ENCODE measurements around the gene CYYR1. TPM values are rescaled to one million over a fixed set of nuclear protein-coding genes. Genes with fewer than 3 reads are reported as not detected.

Gene CYYR1
- total RNA-seq, 5 donors from 2014 or later (not counting 1 experiment from before 2014, with no cell fraction given), result 0.09 to 0.29 (median 0.26) TPM; not detected in 2

GRCh38 chr21:26595971-26596370, 22.9 kb upstream of the CYYR1 start:
- Histone ChIP-seq H3K4me3 (ENCODE audit: control insufficient read depth in 1 of 2, extremely low read depth in 1 of 2, low read length in 1 of 2) (no peak overlapping the region), H3K27me3 (replicated peaks in 1 of 2; ENCODE audit: control insufficient read depth in 2 of 2, extremely low read depth in 1 of 2, insufficient read depth in 2 of 2, low read length in 1 of 2) (no peaks in the 10 kb centered on the region), H3K36me3 (ENCODE audit: control insufficient read depth in 2 of 2, extremely low read depth in 1 of 2, insufficient read depth in 1 of 2, low read length in 1 of 2) (no peaks in the 10 kb centered on the region), H3K9me3 (no peaks in the 10 kb centered on the region), H3K4me1 (ENCODE audit: control insufficient read depth in 1 of 2, extremely low read depth in 1 of 2, insufficient read depth in 2 of 2, low read length in 2 of 2) (no peaks in the 10 kb centered on the region), H3K27ac (ENCODE audit: low read length) (no peak overlapping the region)
- ATAC-seq (replicated peaks in 1 of 4) (no peak), DNase-seq (no peak)
- 80% methylated on average over 2 of the region's 7 CpGs for WGBS (ENCODE audit: insufficient coverage)
- no peak overlapping the region for H3K4me3 Mint-ChIP-seq
- no peak overlapping the region for H3K27ac Mint-ChIP-seq
- no peaks in the 10 kb centered on the region for H3K4me1 Mint-ChIP-seq
- ChIA-PET CTCF (no interaction called here), POLR2A (no interaction called here)
- H3K27me3 Mint-ChIP-seq, result no peaks in the 10 kb centered on the region
- no peaks in the 10 kb centered on the region for H3K36me3 Mint-ChIP-seq
- peaks cover 0 to 4% (median 0%) of the 10 kb centered on the region in 3 donors for H3K9me3 Mint-ChIP-seq

- H3K9me3 ChIP-seq, result no peaks in the 10 kb centered on the region
- H3K4me1 ChIP-seq (ENCODE audit: control insufficient read depth in 1 of 2, extremely low read depth in 1 of 2, insufficient read depth in 2 of 2, low read length in 2 of 2), result no peaks in the 10 kb centered on the region
- no peak overlapping the region for H3K27ac ChIP-seq (ENCODE audit: low read length)
- H3K27me3 Mint-ChIP-seq, result no peaks in the 10 kb centered on the region
- H3K27ac Mint-ChIP-seq, result no peak overlapping the region
- POLR2A ChIA-PET, result no interaction called here
- H3K4me3 ChIP-seq (ENCODE audit: control insufficient read depth in 1 of 2, extremely low read depth in 1 of 2, low read length in 1 of 2), result no peak overlapping the region
- no peaks in the 10 kb centered on the region for H3K36me3 ChIP-seq (ENCODE audit: control insufficient read depth in 2 of 2, extremely low read depth in 1 of 2, insufficient read depth in 1 of 2, low read length in 1 of 2)
- no peaks in the 10 kb centered on the region for H3K36me3 Mint-ChIP-seq
- DNase-seq (no peak), ATAC-seq (replicated peaks in 1 of 4) (no peak)
- no peaks in the 10 kb centered on the region for H3K4me1 Mint-ChIP-seq
- no peak overlapping the region for H3K4me3 Mint-ChIP-seq
- no peaks in the 10 kb centered on the region for H3K27me3 ChIP-seq (replicated peaks in 1 of 2; ENCODE audit: control insufficient read depth in 2 of 2, extremely low read depth in 1 of 2, insufficient read depth in 2 of 2, low read length in 1 of 2)
- WGBS (ENCODE audit: insufficient coverage), result no CpG with 5 or more reads among the region's 1 CpG
- CTCF ChIA-PET, result no interaction called here
- H3K9me3 Mint-ChIP-seq, result peaks cover 0 to 4% (median 0%) of the 10 kb centered on the region in 3 donors
Observed at GRCh38 chr21:26593800-26594199, 20.7 kb upstream of the CYYR1 start.

GRCh38 chr21:26591543-26591942, 18.5 kb upstream of the CYYR1 start:
- Histone ChIP-seq H3K27me3 (replicated peaks in 1 of 2; ENCODE audit: control insufficient read depth in 2 of 2, extremely low read depth in 1 of 2, insufficient read depth in 2 of 2, low read length in 1 of 2) (no peaks in the 10 kb centered on the region), H3K9me3 (no peaks in the 10 kb centered on the region), H3K36me3 (ENCODE audit: control insufficient read depth in 2 of 2, extremely low read depth in 1 of 2, insufficient read depth in 1 of 2, low read length in 1 of 2) (no peaks in the 10 kb centered on the region), H3K4me3 (ENCODE audit: control insufficient read depth in 1 of 2, extremely low read depth in 1 of 2, low read length in 1 of 2) (no peak overlapping the region), H3K27ac (ENCODE audit: low read length) (no peak overlapping the region), H3K4me1 (ENCODE audit: control insufficient read depth in 1 of 2, extremely low read depth in 1 of 2, insufficient read depth in 2 of 2, low read length in 2 of 2) (no peaks in the 10 kb centered on the region)
- Mint-ChIP-seq H3K27me3 (no peaks in the 10 kb centered on the region), H3K4me3 (no peak overlapping the region), H3K4me1 (no peaks in the 10 kb centered on the region), H3K9me3 (peaks cover 0 to 4% (median 0%) of the 10 kb centered on the region in 3 donors), H3K27ac (no peak overlapping the region), H3K36me3 (no peaks in the 10 kb centered on the region)
- POLR2A ChIA-PET, result interaction anchor here in 1 of 2 donors (0.5 to 0.6 kb wide), 2 partner anchors 9 to 1731 kb away, joined by 3 read pairs; no protein-coding TSS in a partner anchor
- WGBS (ENCODE audit: insufficient coverage), result 65% methylated on average over 4 of the region's 5 CpGs
- ATAC-seq (replicated peaks in 1 of 4) (no peak), DNase-seq (no peak)
- CTCF ChIA-PET, result no interaction called here

GRCh38 chr21:26588446-26588845, 15.4 kb upstream of the CYYR1 start:
- H3K9me3 ChIP-seq, result no peaks in the 10 kb centered on the region
- 100% methylated on average over 2 of the region's 7 CpGs for WGBS (ENCODE audit: insufficient coverage)
- ChIA-PET POLR2A (no interaction called here), CTCF (no interaction called here)
- no peaks in the 10 kb centered on the region for H3K36me3 ChIP-seq (ENCODE audit: control insufficient read depth in 2 of 2, extremely low read depth in 1 of 2, insufficient read depth in 1 of 2, low read length in 1 of 2)
- no peak overlapping the region for H3K27ac ChIP-seq (ENCODE audit: low read length)
- Mint-ChIP-seq H3K27ac (no peak overlapping the region), H3K27me3 (no peaks in the 10 kb centered on the region), H3K36me3 (no peaks in the 10 kb centered on the region), H3K4me1 (no peaks in the 10 kb centered on the region), H3K9me3 (peaks cover 0 to 3% (median 0%) of the 10 kb centered on the region in 3 donors), H3K4me3 (no peak overlapping the region)
- DNase-seq (no peak), ATAC-seq (replicated peaks in 1 of 4) (no peak)
- no peak overlapping the region for H3K4me3 ChIP-seq (ENCODE audit: control insufficient read depth in 1 of 2, extremely low read depth in 1 of 2, low read length in 1 of 2)
- H3K4me1 ChIP-seq (ENCODE audit: control insufficient read depth in 1 of 2, extremely low read depth in 1 of 2, insufficient read depth in 2 of 2, low read length in 2 of 2), result no peaks in the 10 kb centered on the region
- no peaks in the 10 kb centered on the region for H3K27me3 ChIP-seq (replicated peaks in 1 of 2; ENCODE audit: control insufficient read depth in 2 of 2, extremely low read depth in 1 of 2, insufficient read depth in 2 of 2, low read length in 1 of 2)

- Histone ChIP-seq H3K27me3 (replicated peaks in 1 of 2; ENCODE audit: control insufficient read depth in 2 of 2, extremely low read depth in 1 of 2, insufficient read depth in 2 of 2, low read length in 1 of 2) (no peaks in the 10 kb centered on the region), H3K9me3 (no peaks in the 10 kb centered on the region), H3K36me3 (ENCODE audit: control insufficient read depth in 2 of 2, extremely low read depth in 1 of 2, insufficient read depth in 1 of 2, low read length in 1 of 2) (no peaks in the 10 kb centered on the region), H3K4me1 (ENCODE audit: control insufficient read depth in 1 of 2, extremely low read depth in 1 of 2, insufficient read depth in 2 of 2, low read length in 2 of 2) (no peaks in the 10 kb centered on the region), H3K4me3 (ENCODE audit: control insufficient read depth in 1 of 2, extremely low read depth in 1 of 2, low read length in 1 of 2) (no peak overlapping the region), H3K27ac (ENCODE audit: low read length) (no peak overlapping the region)
- Mint-ChIP-seq H3K4me1 (no peaks in the 10 kb centered on the region), H3K27ac (no peak overlapping the region), H3K27me3 (no peaks in the 10 kb centered on the region), H3K4me3 (no peak overlapping the region), H3K36me3 (no peaks in the 10 kb centered on the region), H3K9me3 (peaks cover 0 to 3% (median 0%) of the 10 kb centered on the region in 3 donors)
- ChIA-PET POLR2A (no interaction called here), CTCF (no interaction called here)
- WGBS (ENCODE audit: insufficient coverage), result 82% methylated on average over 5 of the region's 9 CpGs
- DNase-seq (no peak), ATAC-seq (replicated peaks in 1 of 4) (no peak)
Observed at GRCh38 chr21:26587736-26588201, 14.7 kb upstream of the CYYR1 start.

GRCh38 chr21:26583769-26584168, 10.7 kb upstream of the CYYR1 start:
- 80% methylated on average over 1 of the region's 3 CpGs for WGBS (ENCODE audit: insufficient coverage)
- Histone ChIP-seq H3K27me3 (replicated peaks in 1 of 2; ENCODE audit: control insufficient read depth in 2 of 2, extremely low read depth in 1 of 2, insufficient read depth in 2 of 2, low read length in 1 of 2) (no peaks in the 10 kb centered on the region), H3K27ac (ENCODE audit: low read length) (no peak overlapping the region), H3K9me3 (no peaks in the 10 kb centered on the region), H3K4me3 (ENCODE audit: control insufficient read depth in 1 of 2, extremely low read depth in 1 of 2, low read length in 1 of 2) (no peak overlapping the region), H3K4me1 (ENCODE audit: control insufficient read depth in 1 of 2, extremely low read depth in 1 of 2, insufficient read depth in 2 of 2, low read length in 2 of 2) (no peaks in the 10 kb centered on the region), H3K36me3 (ENCODE audit: control insufficient read depth in 2 of 2, extremely low read depth in 1 of 2, insufficient read depth in 1 of 2, low read length in 1 of 2) (no peaks in the 10 kb centered on the region)
- no peaks in the 10 kb centered on the region for H3K27me3 Mint-ChIP-seq
- ATAC-seq (replicated peaks in 1 of 4), result no peak
- POLR2A ChIA-PET, result no interaction called here
- H3K27ac Mint-ChIP-seq, result no peak overlapping the region
- no peak for DNase-seq
- no peaks in the 10 kb centered on the region for H3K4me1 Mint-ChIP-seq
- H3K4me3 Mint-ChIP-seq, result no peak overlapping the region
- peaks cover 7 to 20% (median 18%) of the 10 kb centered on the region in 3 donors for H3K9me3 Mint-ChIP-seq
- CTCF ChIA-PET, result no interaction called here
- H3K36me3 Mint-ChIP-seq, result no peaks in the 10 kb centered on the region

- no peak for DNase-seq
- Histone ChIP-seq H3K36me3 (ENCODE audit: control insufficient read depth in 2 of 2, extremely low read depth in 1 of 2, insufficient read depth in 1 of 2, low read length in 1 of 2) (no peaks in the 10 kb centered on the region), H3K4me3 (ENCODE audit: control insufficient read depth in 1 of 2, extremely low read depth in 1 of 2, low read length in 1 of 2) (no peak overlapping the region), H3K27ac (ENCODE audit: low read length) (no peak overlapping the region), H3K27me3 (replicated peaks in 1 of 2; ENCODE audit: control insufficient read depth in 2 of 2, extremely low read depth in 1 of 2, insufficient read depth in 2 of 2, low read length in 1 of 2) (no peaks in the 10 kb centered on the region), H3K9me3 (no peaks in the 10 kb centered on the region), H3K4me1 (ENCODE audit: control insufficient read depth in 1 of 2, extremely low read depth in 1 of 2, insufficient read depth in 2 of 2, low read length in 2 of 2) (no peaks in the 10 kb centered on the region)
- no peak for ATAC-seq (replicated peaks in 1 of 4)
- no peak overlapping the region for H3K4me3 Mint-ChIP-seq
- CTCF ChIA-PET, result no interaction called here
- H3K27ac Mint-ChIP-seq, result no peak overlapping the region
- POLR2A ChIA-PET, result no interaction called here
- no peaks in the 10 kb centered on the region for H3K4me1 Mint-ChIP-seq
- H3K9me3 Mint-ChIP-seq, result peaks cover 7 to 20% (median 18%) of the 10 kb centered on the region in 3 donors
- H3K27me3 Mint-ChIP-seq, result no peaks in the 10 kb centered on the region
- H3K36me3 Mint-ChIP-seq, result no peaks in the 10 kb centered on the region
- WGBS (ENCODE audit: insufficient coverage), result no CpG with 5 or more reads among the region's 1 CpG
Observed at GRCh38 chr21:26581818-26582217, 8.7 kb upstream of the CYYR1 start.

Data from T-cell (primary cell).